Measurements from ENCODE around the gene DYSF.

DNA sequence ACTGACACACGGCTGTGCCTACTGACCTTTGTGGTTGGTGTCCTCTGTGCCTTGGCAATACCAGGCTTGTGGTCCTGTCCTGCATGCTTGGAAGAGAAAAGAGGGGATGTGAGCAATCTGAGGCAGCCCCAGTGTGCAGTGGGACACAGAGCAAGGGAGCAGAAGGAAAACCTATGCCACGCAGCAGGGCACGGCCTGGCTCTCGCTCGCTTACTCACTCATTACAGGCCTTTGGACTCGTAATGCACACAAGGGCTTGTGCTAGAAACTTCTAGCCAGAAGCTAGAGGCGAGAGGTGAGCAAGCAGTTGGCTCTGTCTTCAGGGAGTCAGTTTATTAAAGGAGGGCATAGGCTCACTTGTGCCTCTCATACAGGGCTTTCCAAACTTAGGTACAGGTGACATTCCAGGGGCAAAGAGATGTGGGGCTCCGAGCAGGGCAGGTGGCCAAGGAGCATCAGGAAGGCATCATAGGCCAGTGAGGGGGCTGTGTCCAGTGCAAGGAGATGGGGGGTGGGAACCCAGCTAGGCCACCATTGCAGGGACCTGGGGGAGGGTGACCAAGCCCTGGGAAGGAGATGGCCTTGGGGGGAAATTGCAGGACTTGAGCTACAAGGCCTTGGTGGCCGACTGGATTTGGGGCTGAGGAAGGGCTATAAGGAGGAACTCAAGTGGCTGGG is 100.8 kb downstream of the DYSF start:
- TF ChIP-seq POLR2A (IDR thresholded peaks at IDR 0.05), result no peak
- TF ChIP-seq, protein P1, sequence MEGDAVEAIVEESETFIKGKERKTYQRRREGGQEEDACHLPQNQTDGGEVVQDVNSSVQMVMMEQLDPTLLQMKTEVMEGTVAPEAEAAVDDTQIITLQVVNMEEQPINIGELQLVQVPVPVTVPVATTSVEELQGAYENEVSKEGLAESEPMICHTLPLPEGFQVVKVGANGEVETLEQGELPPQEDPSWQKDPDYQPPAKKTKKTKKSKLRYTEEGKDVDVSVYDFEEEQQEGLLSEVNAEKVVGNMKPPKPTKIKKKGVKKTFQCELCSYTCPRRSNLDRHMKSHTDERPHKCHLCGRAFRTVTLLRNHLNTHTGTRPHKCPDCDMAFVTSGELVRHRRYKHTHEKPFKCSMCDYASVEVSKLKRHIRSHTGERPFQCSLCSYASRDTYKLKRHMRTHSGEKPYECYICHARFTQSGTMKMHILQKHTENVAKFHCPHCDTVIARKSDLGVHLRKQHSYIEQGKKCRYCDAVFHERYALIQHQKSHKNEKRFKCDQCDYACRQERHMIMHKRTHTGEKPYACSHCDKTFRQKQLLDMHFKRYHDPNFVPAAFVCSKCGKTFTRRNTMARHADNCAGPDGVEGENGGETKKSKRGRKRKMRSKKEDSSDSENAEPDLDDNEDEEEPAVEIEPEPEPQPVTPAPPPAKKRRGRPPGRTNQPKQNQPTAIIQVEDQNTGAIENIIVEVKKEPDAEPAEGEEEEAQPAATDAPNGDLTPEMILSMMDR (IDR thresholded peaks at IDR 0.05), result no peak
